SK-N-SH treated with all-trans-retinoic acid at 6 μM for 48 hours (cell line): ENCODE measurements around the gene ACTG2.

Source experiments
- ATAC-seq: fragments of 200-7000 bp; cut with Tn5 transposase; 3 replicates; pipeline ENCODE4 v1.9.1; 2020; ENCODE audit warnings: mild to moderate bottlenecking, moderate library complexity
- ARNTL ChIP-seq: fragments of 450-650 bp; formaldehyde crosslinking; IDR thresholded peaks from 2 replicates; pipeline ENCODE4 v1.5.0; 2020; ENCODE audit warnings: low read depth, mild to moderate bottlenecking, moderate library complexity, borderline replicate concordance
- BACH2 ChIP-seq: fragments of 250-450 bp; sonication (Bioruptor Pico); IDR thresholded peaks from 2 replicates; pipeline ENCODE4 v1.9.0; 2021; ENCODE audit warnings: mild to moderate bottlenecking, borderline replicate concordance
- CREB5 ChIP-seq: fragments of 250-450 bp; sonication (Bioruptor Pico); IDR thresholded peaks from 2 replicates; pipeline ENCODE4 v1.5.1; 2020; ENCODE audit warnings: low read depth, mild to moderate bottlenecking, moderate library complexity
- CSDC2 ChIP-seq: fragments of 250-450 bp; sonication (Bioruptor Pico); IDR thresholded peaks from 2 replicates; pipeline ENCODE4 v1.5.0; 2020; ENCODE audit warnings: mild to moderate bottlenecking, moderate library complexity
- ESRRG ChIP-seq: fragments of 250-450 bp; sonication (Bioruptor Pico); IDR thresholded peaks from 2 replicates; pipeline ENCODE4 v1.6.1; 2021; ENCODE audit warnings: mild to moderate bottlenecking
- GLIS3 ChIP-seq: fragments of 250-450 bp; sonication (Bioruptor Pico); IDR thresholded peaks from 2 replicates; pipeline ENCODE4 v1.5.0; 2020; ENCODE audit warnings: mild to moderate bottlenecking, moderate library complexity
- ISL1 ChIP-seq: fragments of 250-450 bp; sonication (Bioruptor Pico); IDR thresholded peaks from 2 replicates; pipeline ENCODE4 v2.1.2; 2022; ENCODE audit warnings: mild to moderate bottlenecking, moderate library complexity
- PATZ1 ChIP-seq: fragments of 250-450 bp; sonication (Bioruptor Pico); IDR thresholded peaks from 2 replicates; pipeline ENCODE4 v1.8.0; 2020; ENCODE audit warnings: mild to moderate bottlenecking, moderate library complexity, borderline replicate concordance
- PPARA ChIP-seq: fragments of 250-450 bp; sonication (Bioruptor Pico); IDR thresholded peaks from 2 replicates; pipeline ENCODE4 v1.5.0; 2020; ENCODE audit warnings: mild to moderate bottlenecking, borderline replicate concordance
- RARB ChIP-seq: fragments of 250-450 bp; sonication (Bioruptor Pico); IDR thresholded peaks from 2 replicates; pipeline ENCODE4 v1.8.0; 2021; ENCODE audit warnings: mild to moderate bottlenecking, moderate library complexity
- TOX ChIP-seq: fragments of 250-450 bp; sonication (Bioruptor Pico); IDR thresholded peaks from 2 replicates; pipeline ENCODE4 v1.8.0; 2021; ENCODE audit warnings: mild to moderate bottlenecking, moderate library complexity, borderline replicate concordance
- ZC3H10 ChIP-seq: fragments of 250-450 bp; sonication (Bioruptor Pico); IDR thresholded peaks from 2 replicates; pipeline ENCODE4 v1.5.1; 2021; ENCODE audit warnings: mild to moderate bottlenecking, moderate library complexity
- ZFP3 ChIP-seq: fragments of 250-450 bp; sonication (Bioruptor Pico); IDR thresholded peaks from 2 replicates; pipeline ENCODE4 v1.5.0; 2020; ENCODE audit warnings: mild to moderate bottlenecking, moderate library complexity
- ZFP30 ChIP-seq: fragments of 450-650 bp; formaldehyde crosslinking; IDR thresholded peaks from 2 replicates; pipeline ENCODE4 v1.5.0; 2022; ENCODE audit warnings: mild to moderate bottlenecking, moderate library complexity
- ZNF565 ChIP-seq: fragments of 450-650 bp; formaldehyde crosslinking; conservative IDR thresholded peaks from 2 replicates; pipeline ENCODE4 v1.5.0; 2020; ENCODE audit warnings: low read depth, mild to moderate bottlenecking, moderate library complexity
- ZNF70 ChIP-seq: fragments of 450-650 bp; formaldehyde crosslinking; IDR thresholded peaks from 2 replicates; pipeline ENCODE4 v1.5.0; 2020; ENCODE audit warnings: mild to moderate bottlenecking, moderate library complexity
- ZNF8 ChIP-seq: fragments of 450-650 bp; formaldehyde crosslinking; IDR thresholded peaks from 2 replicates; pipeline ENCODE4 v1.5.0; 2020; ENCODE audit warnings: mild to moderate bottlenecking, moderate library complexity
- TF ChIP-seq, protein P1 (sequence below): fragments of 250-450 bp; sonication (Bioruptor Pico); IDR thresholded peaks from 2 replicates; pipeline ENCODE4 v1.5.0; 2020; ENCODE audit warnings: mild to moderate bottlenecking, moderate library complexity
- TF ChIP-seq, protein P2 (sequence below): fragments of 250-450 bp; sonication (Bioruptor Pico); IDR thresholded peaks from 2 replicates; pipeline ENCODE4 v1.8.0; 2021; ENCODE audit warnings: low read depth, mild to moderate bottlenecking, moderate library complexity, borderline replicate concordance
- TF ChIP-seq, protein P3 (sequence below): fragments of 250-450 bp; sonication (Bioruptor Pico); IDR thresholded peaks from 2 replicates; pipeline ENCODE4 v1.5.1; 2021; ENCODE audit warnings: mild to moderate bottlenecking, moderate library complexity

The ACTG2 gene

DNA sequence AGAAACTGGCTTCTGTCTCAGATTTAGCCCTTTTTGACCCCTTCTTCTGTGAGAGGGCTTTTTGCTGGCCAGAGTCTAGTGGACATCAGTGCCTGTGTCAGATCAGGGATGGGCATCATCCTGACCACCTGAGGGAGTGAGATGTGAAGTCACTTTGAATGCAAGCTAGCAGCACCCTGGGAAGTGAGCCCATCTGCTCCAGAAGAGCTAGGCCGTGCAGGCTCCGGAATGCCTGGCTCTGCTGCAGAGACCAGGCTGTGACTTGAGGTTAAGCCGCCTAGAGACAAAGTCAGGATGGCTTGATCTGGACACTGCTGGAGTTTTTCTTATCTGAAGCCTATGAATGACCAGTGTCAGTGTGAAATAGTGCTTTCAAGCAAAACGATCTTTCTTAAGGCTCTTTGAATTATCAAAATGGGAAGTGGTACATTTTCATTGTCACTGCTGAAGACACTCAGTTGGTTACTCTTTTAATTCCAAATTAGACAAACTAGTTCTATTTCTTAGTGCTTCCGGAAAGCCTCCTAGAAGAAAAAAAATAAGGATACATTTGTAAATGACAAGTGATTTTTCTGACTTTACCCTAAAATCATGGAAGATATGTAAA, 54.7 kb downstream of the ACTG2 start:
- no peak for ATAC-seq
- TF ChIP-seq GLIS3 (CRISPR knock-in tag) (no peak), ESRRG (no peak), TOX (CRISPR knock-in tag) (no peak), ZC3H10 (CRISPR knock-in tag) (no peak), CSDC2 (CRISPR knock-in tag) (no peak), ZFP3 (CRISPR knock-in tag) (no peak), BACH2 (no peak), PPARA (CRISPR knock-in tag) (no peak), ZNF565 (CRISPR knock-in tag) (no peak)

DNA sequence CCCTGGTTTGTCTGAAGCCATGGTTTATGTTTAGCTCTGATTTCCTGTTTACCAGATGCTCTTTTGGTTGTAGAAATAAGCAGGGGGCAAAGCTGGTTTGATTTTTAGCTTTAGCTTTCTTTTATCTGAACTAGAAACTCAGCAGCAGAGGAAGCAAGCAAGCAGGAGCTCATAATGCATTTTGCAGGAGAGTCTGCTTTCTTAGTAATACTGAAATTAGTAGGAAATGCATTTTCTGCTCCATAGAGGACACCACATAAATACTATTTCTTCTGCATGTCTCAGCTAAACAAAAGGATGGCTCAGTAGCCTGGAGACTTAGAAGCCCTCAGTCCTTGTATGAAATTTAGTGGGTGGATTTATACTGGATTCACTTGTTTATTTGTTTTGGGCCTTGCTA, 57.0 kb downstream of the ACTG2 start:
- ATAC-seq: no peak
- no peak for TF ChIP-seq ZNF565 (CRISPR knock-in tag)
- TF ChIP-seq CREB5 (CRISPR knock-in tag): no peak
- no peak for TF ChIP-seq ZFP3 (CRISPR knock-in tag)
- TF ChIP-seq GLIS3 (CRISPR knock-in tag): no peak
- TF ChIP-seq, protein P1, sequence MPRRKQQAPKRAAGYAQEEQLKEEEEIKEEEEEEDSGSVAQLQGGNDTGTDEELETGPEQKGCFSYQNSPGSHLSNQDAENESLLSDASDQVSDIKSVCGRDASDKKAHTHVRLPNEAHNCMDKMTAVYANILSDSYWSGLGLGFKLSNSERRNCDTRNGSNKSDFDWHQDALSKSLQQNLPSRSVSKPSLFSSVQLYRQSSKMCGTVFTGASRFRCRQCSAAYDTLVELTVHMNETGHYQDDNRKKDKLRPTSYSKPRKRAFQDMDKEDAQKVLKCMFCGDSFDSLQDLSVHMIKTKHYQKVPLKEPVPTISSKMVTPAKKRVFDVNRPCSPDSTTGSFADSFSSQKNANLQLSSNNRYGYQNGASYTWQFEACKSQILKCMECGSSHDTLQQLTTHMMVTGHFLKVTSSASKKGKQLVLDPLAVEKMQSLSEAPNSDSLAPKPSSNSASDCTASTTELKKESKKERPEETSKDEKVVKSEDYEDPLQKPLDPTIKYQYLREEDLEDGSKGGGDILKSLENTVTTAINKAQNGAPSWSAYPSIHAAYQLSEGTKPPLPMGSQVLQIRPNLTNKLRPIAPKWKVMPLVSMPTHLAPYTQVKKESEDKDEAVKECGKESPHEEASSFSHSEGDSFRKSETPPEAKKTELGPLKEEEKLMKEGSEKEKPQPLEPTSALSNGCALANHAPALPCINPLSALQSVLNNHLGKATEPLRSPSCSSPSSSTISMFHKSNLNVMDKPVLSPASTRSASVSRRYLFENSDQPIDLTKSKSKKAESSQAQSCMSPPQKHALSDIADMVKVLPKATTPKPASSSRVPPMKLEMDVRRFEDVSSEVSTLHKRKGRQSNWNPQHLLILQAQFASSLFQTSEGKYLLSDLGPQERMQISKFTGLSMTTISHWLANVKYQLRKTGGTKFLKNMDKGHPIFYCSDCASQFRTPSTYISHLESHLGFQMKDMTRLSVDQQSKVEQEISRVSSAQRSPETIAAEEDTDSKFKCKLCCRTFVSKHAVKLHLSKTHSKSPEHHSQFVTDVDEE (CRISPR knock-in tag): no peak
- no peak for TF ChIP-seq ISL1 (CRISPR knock-in tag)
- TF ChIP-seq, all 23 proteins: peak for 0

DNA sequence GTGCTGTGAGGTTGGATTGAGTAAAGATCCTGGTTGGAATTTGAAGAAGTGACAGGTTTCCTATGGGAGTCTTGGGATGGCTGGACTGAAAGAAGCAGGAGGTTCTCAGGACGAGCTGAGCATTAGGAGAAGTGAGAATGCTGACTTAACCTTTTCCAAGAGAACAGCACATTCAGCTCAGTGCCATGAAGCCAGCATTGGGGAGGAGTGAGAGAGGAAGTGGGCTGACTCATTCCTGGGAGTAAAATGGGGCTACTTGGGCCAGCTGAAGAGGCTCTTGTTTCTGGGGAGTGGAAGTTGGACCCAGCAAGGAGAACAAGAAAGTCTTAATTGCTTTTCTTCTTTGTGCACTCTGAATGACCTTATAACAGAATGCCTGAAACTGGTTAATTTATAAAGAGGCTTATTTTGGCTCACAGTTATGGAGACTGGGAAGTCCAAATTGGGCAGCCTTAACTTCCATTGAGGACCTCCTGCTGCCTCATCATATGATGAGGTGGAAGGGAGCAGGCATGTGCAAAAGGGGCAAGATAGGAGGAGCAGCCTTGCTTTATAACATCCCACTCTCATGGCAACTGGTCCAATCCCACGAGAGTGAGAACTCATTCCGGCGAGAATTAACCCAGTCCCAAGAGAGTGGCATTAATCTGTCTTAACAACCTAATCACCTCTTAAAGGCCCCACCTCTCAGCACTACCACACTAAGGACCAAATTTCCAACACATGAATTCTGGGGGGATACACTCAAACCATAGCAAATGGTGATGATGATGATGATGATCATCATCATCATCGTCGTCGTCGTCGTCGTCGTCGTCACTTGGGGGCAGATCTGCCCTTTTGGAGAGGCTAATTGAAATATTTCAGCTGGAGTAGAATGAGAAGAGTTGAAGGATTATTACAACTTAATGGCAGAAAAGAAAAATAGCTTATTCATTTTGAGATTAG, 60.0 kb downstream of the ACTG2 start:
- ATAC-seq: 0 out of 3 replicates have a peak, but pooled peaks have one; percentile 39
- no peak for TF ChIP-seq BACH2
- TF ChIP-seq RARB (CRISPR knock-in tag): no peak
- TF ChIP-seq ZNF565 (CRISPR knock-in tag): no peak

- ATAC-seq: no peak
- TF ChIP-seq ZFP3 (CRISPR knock-in tag) (no peak), CSDC2 (CRISPR knock-in tag) (no peak), ISL1 (CRISPR knock-in tag) (no peak), ZNF70 (no peak), PPARA (CRISPR knock-in tag) (no peak), CREB5 (CRISPR knock-in tag) (no peak), RARB (CRISPR knock-in tag) (no peak), ZNF565 (CRISPR knock-in tag) (no peak), ARNTL (CRISPR knock-in tag) (no peak), ZFP30 (no peak), PATZ1 (CRISPR knock-in tag) (no peak), ZC3H10 (CRISPR knock-in tag) (no peak), ZNF8 (CRISPR knock-in tag) (no peak), GLIS3 (CRISPR knock-in tag) (no peak), BACH2 (no peak)
- TF ChIP-seq, protein P2, sequence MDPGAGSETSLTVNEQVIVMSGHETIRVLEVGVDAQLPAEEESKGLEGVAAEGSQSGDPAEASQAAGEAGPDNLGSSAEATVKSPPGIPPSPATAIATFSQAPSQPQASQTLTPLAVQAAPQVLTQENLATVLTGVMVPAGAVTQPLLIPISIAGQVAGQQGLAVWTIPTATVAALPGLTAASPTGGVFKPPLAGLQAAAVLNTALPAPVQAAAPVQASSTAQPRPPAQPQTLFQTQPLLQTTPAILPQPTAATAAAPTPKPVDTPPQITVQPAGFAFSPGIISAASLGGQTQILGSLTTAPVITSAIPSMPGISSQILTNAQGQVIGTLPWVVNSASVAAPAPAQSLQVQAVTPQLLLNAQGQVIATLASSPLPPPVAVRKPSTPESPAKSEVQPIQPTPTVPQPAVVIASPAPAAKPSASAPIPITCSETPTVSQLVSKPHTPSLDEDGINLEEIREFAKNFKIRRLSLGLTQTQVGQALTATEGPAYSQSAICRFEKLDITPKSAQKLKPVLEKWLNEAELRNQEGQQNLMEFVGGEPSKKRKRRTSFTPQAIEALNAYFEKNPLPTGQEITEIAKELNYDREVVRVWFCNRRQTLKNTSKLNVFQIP (CRISPR knock-in tag): no peak
- TF ChIP-seq, protein P3, sequence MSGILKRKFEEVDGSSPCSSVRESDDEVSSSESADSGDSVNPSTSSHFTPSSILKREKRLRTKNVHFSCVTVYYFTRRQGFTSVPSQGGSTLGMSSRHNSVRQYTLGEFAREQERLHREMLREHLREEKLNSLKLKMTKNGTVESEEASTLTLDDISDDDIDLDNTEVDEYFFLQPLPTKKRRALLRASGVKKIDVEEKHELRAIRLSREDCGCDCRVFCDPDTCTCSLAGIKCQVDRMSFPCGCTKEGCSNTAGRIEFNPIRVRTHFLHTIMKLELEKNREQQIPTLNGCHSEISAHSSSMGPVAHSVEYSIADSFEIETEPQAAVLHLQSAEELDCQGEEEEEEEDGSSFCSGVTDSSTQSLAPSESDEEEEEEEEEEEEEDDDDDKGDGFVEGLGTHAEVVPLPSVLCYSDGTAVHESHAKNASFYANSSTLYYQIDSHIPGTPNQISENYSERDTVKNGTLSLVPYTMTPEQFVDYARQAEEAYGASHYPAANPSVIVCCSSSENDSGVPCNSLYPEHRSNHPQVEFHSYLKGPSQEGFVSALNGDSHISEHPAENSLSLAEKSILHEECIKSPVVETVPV: no peak
Measured at GRCh38 chr2:73956218-73956865, 63.5 kb downstream of the ACTG2 start.
